ENCODE results near the gene RAD51B. TPM values are rescaled to one million over a fixed set of nuclear protein-coding genes. Genes with fewer than 3 reads are reported as not detected.

The RAD51B gene
- total and polyA plus RNA-seq, 2 experiments from 2014 or later: 11.7 to 17.8 TPM

- no peak overlapping the region for H3K27ac ChIP-seq
- no peak for DNase-seq (ENCODE audit: low read depth in 1 of 2, low spot score in 1 of 2)
- H3K27me3 ChIP-seq: no peaks in the 10 kb centered on the region
- H3K36me3 ChIP-seq: no peaks in the 10 kb centered on the region
- peaks cover 31% of the 10 kb centered on the region for H3K4me1 ChIP-seq (ENCODE audit: low read depth)
- H3K9me3 ChIP-seq (ENCODE audit: low read depth): no peaks in the 10 kb centered on the region
- no peak overlapping the region for H3K4me3 ChIP-seq
- no peak for TF ChIP-seq CTCF (IDR thresholded peaks at IDR 0.05; ENCODE audit: low read depth, low read length)
Observed at GRCh38 chr14:68726093-68726695, 906.6 kb downstream of the RAD51B start.

- Histone ChIP-seq H3K27ac (no peak overlapping the region), H3K36me3 (no peaks in the 10 kb centered on the region), H3K9me3 (ENCODE audit: low read depth) (no peaks in the 10 kb centered on the region), H3K27me3 (no peaks in the 10 kb centered on the region), H3K4me1 (ENCODE audit: low read depth) (peaks cover 43% of the 10 kb centered on the region), H3K4me3 (no peak overlapping the region)
- TF ChIP-seq CTCF (IDR thresholded peaks at IDR 0.05; ENCODE audit: low read depth, low read length): no peak
- DNase-seq (ENCODE audit: low read depth in 1 of 2, low spot score in 1 of 2): peak in 1 of 2 donors; percentile 31
Observed at GRCh38 chr14:68727315-68728047, 907.9 kb downstream of the RAD51B start.

GRCh38 chr14:68728342-68729106 lies 908.9 kb downstream of the RAD51B start:
- no peaks in the 10 kb centered on the region for H3K36me3 ChIP-seq
- no peaks in the 10 kb centered on the region for H3K27me3 ChIP-seq
- no peak for TF ChIP-seq CTCF (IDR thresholded peaks at IDR 0.05; ENCODE audit: low read depth, low read length)
- no peak overlapping the region for H3K27ac ChIP-seq
- DNase-seq (ENCODE audit: low read depth in 1 of 2, low spot score in 1 of 2): no peak
- no peaks in the 10 kb centered on the region for H3K9me3 ChIP-seq (ENCODE audit: low read depth)
- H3K4me3 ChIP-seq: no peak overlapping the region
- H3K4me1 ChIP-seq (ENCODE audit: low read depth): peaks cover 49% of the 10 kb centered on the region

GRCh38 chr14:68729556-68729955 lies 910.0 kb downstream of the RAD51B start:
- peaks cover 55% of the 10 kb centered on the region for H3K4me1 ChIP-seq (ENCODE audit: low read depth)
- no peaks in the 10 kb centered on the region for H3K36me3 ChIP-seq
- H3K9me3 ChIP-seq (ENCODE audit: low read depth): no peaks in the 10 kb centered on the region
- peak overlapping the region; percentile 29 for H3K27ac ChIP-seq
- TF ChIP-seq CTCF (IDR thresholded peaks at IDR 0.05; ENCODE audit: low read depth, low read length): no peak
- no peaks in the 10 kb centered on the region for H3K27me3 ChIP-seq
- H3K4me3 ChIP-seq: no peak overlapping the region
- DNase-seq (ENCODE audit: low read depth in 1 of 2, low spot score in 1 of 2): no peak

GRCh38 chr14:68730348-68730747 lies 910.8 kb downstream of the RAD51B start:
- Histone ChIP-seq H3K27me3 (no peaks in the 10 kb centered on the region), H3K36me3 (no peaks in the 10 kb centered on the region), H3K4me3 (no peak overlapping the region), H3K27ac (peak overlapping the region; percentile 53), H3K9me3 (ENCODE audit: low read depth) (no peaks in the 10 kb centered on the region), H3K4me1 (ENCODE audit: low read depth) (peaks cover 60% of the 10 kb centered on the region)
- no peak for TF ChIP-seq CTCF (IDR thresholded peaks at IDR 0.05; ENCODE audit: low read depth, low read length)
- peak in 1 of 2 donors; percentile 93 for DNase-seq (ENCODE audit: low read depth in 1 of 2, low spot score in 1 of 2)
